ENCODE results near the gene SCAMP5.

Gene SCAMP5

DNA sequence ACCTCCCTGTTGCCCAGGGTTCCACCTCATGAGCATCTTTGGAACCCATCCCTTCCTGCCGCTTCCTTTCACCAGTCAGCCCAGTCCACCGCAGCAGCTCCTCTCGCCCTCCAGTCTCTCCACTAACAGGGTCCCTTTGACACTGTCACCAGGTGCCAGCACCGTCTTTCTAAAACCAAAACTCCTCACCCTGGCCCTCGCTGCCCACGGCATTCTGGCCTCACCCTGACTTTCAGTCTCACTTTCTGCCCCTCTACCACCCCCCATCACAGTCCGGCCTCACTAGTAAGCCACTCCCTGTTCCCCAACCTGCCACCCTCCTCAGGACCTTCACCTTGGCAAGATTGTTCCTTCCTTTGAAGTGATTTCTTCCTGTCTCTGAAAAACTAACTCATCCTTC, 32.2 kb downstream of the SCAMP5 start:
- Histone ChIP-seq H3K4me2 (no peak overlapping the region), H3K9ac (peak overlapping the region; percentile 72; the same call in 1 of the 2 replicates), H3K36me3 (no peaks in the 10 kb centered on the region; the same call in 1 of the 2 replicates), H3K4me1 (peaks cover 71% of the 10 kb centered on the region), H3K27ac (peak overlapping the region; percentile 77), H4K20me1 (peaks cover 19% of the 10 kb centered on the region; the same call in 1 of the 2 replicates), H3K27me3 (no peaks in the 10 kb centered on the region), H3K4me3 (no peak overlapping the region), H3K9me3 (0 out of 2 replicates have a peak, but pooled peaks cover under 1% of the 10 kb centered on the region)
- no peak for TF ChIP-seq Cebpa-rat (IDR thresholded peaks at IDR 0.05)

GRCh38 chr15:75028991-75029377, 33.6 kb downstream of the SCAMP5 start:
- peaks cover 19% of the 10 kb centered on the region; the same call in 1 of the 2 replicates for H4K20me1 ChIP-seq
- peaks cover 80% of the 10 kb centered on the region for H3K4me1 ChIP-seq
- H3K4me2 ChIP-seq, result peak overlapping the region; percentile 89
- no peak overlapping the region for H3K4me3 ChIP-seq
- H3K9ac ChIP-seq, result peak overlapping the region; percentile 72
- peak overlapping the region; percentile 77 for H3K27ac ChIP-seq
- TF ChIP-seq Cebpa-rat (IDR thresholded peaks at IDR 0.05), result no peak
- H3K9me3 ChIP-seq, result 0 out of 2 replicates have a peak, but pooled peaks cover 3% of the 10 kb centered on the region
- no peaks in the 10 kb centered on the region; the same call in 1 of the 2 replicates for H3K36me3 ChIP-seq
- H3K27me3 ChIP-seq, result no peaks in the 10 kb centered on the region

DNA sequence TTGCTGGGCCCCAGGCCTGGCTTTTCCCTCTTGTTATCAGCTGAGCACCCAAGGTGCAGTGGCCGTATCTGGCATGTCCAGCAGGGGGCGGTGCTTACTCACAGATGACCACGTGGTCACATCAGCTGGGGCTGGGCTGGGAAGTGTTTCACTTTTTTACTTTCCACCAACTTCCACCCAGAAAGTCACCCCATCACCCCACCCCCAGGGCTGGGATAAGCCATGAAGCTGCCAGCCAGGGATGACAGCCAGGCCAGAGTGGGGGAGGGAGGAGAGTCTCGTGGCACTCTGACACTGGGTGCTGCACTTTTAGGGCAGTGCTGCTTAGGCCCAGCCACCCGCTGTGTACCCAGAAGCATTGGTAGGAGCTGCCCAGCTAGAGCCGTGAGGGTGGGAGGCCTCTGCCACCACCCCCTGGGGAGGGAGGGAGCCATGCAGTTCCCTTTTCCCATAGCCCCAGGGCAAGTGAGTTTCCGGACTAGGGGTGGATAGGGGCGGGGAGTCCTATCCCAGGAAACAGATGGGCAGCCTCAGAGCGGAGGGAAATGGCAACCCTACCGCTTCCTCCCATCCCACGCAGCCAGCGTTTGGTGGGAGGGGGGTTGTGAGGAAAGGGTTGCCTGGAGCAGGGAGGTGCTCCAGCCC, 34.1 kb downstream of the SCAMP5 start:
- peak overlapping the region; percentile 89 for H3K4me2 ChIP-seq
- no peaks in the 10 kb centered on the region for H3K27me3 ChIP-seq
- H3K9me3 ChIP-seq, result 0 out of 2 replicates have a peak, but pooled peaks cover 3% of the 10 kb centered on the region
- peak overlapping the region; percentile 77 for H3K27ac ChIP-seq
- no peak for TF ChIP-seq Cebpa-rat (IDR thresholded peaks at IDR 0.05)
- H3K4me3 ChIP-seq, result peak overlapping the region; percentile 38
- H3K36me3 ChIP-seq, result peaks cover 4% of the 10 kb centered on the region
- peaks cover 19% of the 10 kb centered on the region; the same call in 1 of the 2 replicates for H4K20me1 ChIP-seq
- peak overlapping the region; percentile 72 for H3K9ac ChIP-seq
- peaks cover 80% of the 10 kb centered on the region for H3K4me1 ChIP-seq

- Histone ChIP-seq H3K4me2 (peak overlapping the region; percentile 89), H3K27ac (peak overlapping the region; percentile 77), H3K4me1 (peaks cover 76% of the 10 kb centered on the region), H3K36me3 (peaks cover 5% of the 10 kb centered on the region), H3K27me3 (no peaks in the 10 kb centered on the region), H3K9me3 (0 out of 2 replicates have a peak, but pooled peaks cover 3% of the 10 kb centered on the region), H3K9ac (peak overlapping the region; percentile 72; the same call in 1 of the 2 replicates), H4K20me1 (peaks cover 19% of the 10 kb centered on the region; the same call in 1 of the 2 replicates), H3K4me3 (0 out of 2 replicates have a peak overlapping the region, but pooled peaks have one; percentile 38)
- no peak for TF ChIP-seq Cebpa-rat (IDR thresholded peaks at IDR 0.05)
Measured at GRCh38 chr15:75030023-75030413, 34.7 kb downstream of the SCAMP5 start.

- Histone ChIP-seq H3K27me3 (no peaks in the 10 kb centered on the region), H3K4me3 (no peak overlapping the region), H3K27ac (peak overlapping the region; percentile 77), H3K36me3 (peaks cover 5% of the 10 kb centered on the region), H3K4me1 (peaks cover 72% of the 10 kb centered on the region), H3K9me3 (0 out of 2 replicates have a peak, but pooled peaks cover 3% of the 10 kb centered on the region), H3K4me2 (peak overlapping the region; percentile 89), H4K20me1 (peaks cover 19% of the 10 kb centered on the region; the same call in 1 of the 2 replicates), H3K9ac (peak overlapping the region; percentile 72; the same call in 1 of the 2 replicates)
- TF ChIP-seq Cebpa-rat (IDR thresholded peaks at IDR 0.05), result no peak
Measured at GRCh38 chr15:75030424-75030823, 35.1 kb downstream of the SCAMP5 start.

- H3K4me3 ChIP-seq, result no peak overlapping the region
- peak overlapping the region; percentile 23; the same call in 1 of the 2 replicates for H3K4me2 ChIP-seq
- peaks cover 19% of the 10 kb centered on the region; the same call in 1 of the 2 replicates for H4K20me1 ChIP-seq
- peaks cover 13% of the 10 kb centered on the region; the same call in 1 of the 2 replicates for H3K36me3 ChIP-seq
- H3K9ac ChIP-seq, result no peak overlapping the region
- peaks cover 62% of the 10 kb centered on the region for H3K4me1 ChIP-seq
- H3K9me3 ChIP-seq, result 0 out of 2 replicates have a peak, but pooled peaks cover 3% of the 10 kb centered on the region
- no peak for TF ChIP-seq Cebpa-rat (IDR thresholded peaks at IDR 0.05)
- H3K27me3 ChIP-seq, result no peaks in the 10 kb centered on the region
- H3K27ac ChIP-seq, result no peak overlapping the region
Measured at GRCh38 chr15:75031848-75032247, 36.5 kb downstream of the SCAMP5 start.

- TF ChIP-seq Cebpa-rat (IDR thresholded peaks at IDR 0.05), result no peak
- Histone ChIP-seq H3K9me3 (0 out of 2 replicates have a peak, but pooled peaks cover 3% of the 10 kb centered on the region), H3K9ac (no peak overlapping the region), H3K4me3 (no peak overlapping the region), H4K20me1 (peaks cover 19% of the 10 kb centered on the region; the same call in 1 of the 2 replicates), H3K4me2 (no peak overlapping the region), H3K36me3 (peaks cover 13% of the 10 kb centered on the region; the same call in 1 of the 2 replicates), H3K27me3 (no peaks in the 10 kb centered on the region), H3K27ac (no peak overlapping the region), H3K4me1 (peaks cover 61% of the 10 kb centered on the region)
Measured at GRCh38 chr15:75032395-75032794, 37.0 kb downstream of the SCAMP5 start.

- H3K9me3 ChIP-seq, result 0 out of 2 replicates have a peak, but pooled peaks cover 3% of the 10 kb centered on the region
- TF ChIP-seq Cebpa-rat (IDR thresholded peaks at IDR 0.05), result no peak
- H3K4me1 ChIP-seq, result peaks cover 63% of the 10 kb centered on the region
- H3K4me2 ChIP-seq, result peak overlapping the region; percentile 40
- H3K4me3 ChIP-seq, result no peak overlapping the region
- H4K20me1 ChIP-seq, result peaks cover 19% of the 10 kb centered on the region; the same call in 1 of the 2 replicates
- peaks cover 13% of the 10 kb centered on the region; the same call in 1 of the 2 replicates for H3K36me3 ChIP-seq
- no peak overlapping the region for H3K9ac ChIP-seq
- no peaks in the 10 kb centered on the region for H3K27me3 ChIP-seq
- no peak overlapping the region for H3K27ac ChIP-seq
Measured at GRCh38 chr15:75033809-75034208, 38.4 kb downstream of the SCAMP5 start.

GRCh38 chr15:75034615-75035014, 39.3 kb downstream of the SCAMP5 start:
- H3K27ac ChIP-seq, result no peak overlapping the region
- TF ChIP-seq Cebpa-rat (IDR thresholded peaks at IDR 0.05), result no peak
- peaks cover 13% of the 10 kb centered on the region; the same call in 1 of the 2 replicates for H3K36me3 ChIP-seq
- 0 out of 2 replicates have a peak, but pooled peaks cover 3% of the 10 kb centered on the region for H3K9me3 ChIP-seq
- H3K4me2 ChIP-seq, result no peak overlapping the region
- peaks cover 55% of the 10 kb centered on the region for H3K4me1 ChIP-seq
- no peak overlapping the region for H3K4me3 ChIP-seq
- H3K27me3 ChIP-seq, result no peaks in the 10 kb centered on the region
- peaks cover 16% of the 10 kb centered on the region; the same call in 1 of the 2 replicates for H4K20me1 ChIP-seq
- H3K9ac ChIP-seq, result no peak overlapping the region

DNA sequence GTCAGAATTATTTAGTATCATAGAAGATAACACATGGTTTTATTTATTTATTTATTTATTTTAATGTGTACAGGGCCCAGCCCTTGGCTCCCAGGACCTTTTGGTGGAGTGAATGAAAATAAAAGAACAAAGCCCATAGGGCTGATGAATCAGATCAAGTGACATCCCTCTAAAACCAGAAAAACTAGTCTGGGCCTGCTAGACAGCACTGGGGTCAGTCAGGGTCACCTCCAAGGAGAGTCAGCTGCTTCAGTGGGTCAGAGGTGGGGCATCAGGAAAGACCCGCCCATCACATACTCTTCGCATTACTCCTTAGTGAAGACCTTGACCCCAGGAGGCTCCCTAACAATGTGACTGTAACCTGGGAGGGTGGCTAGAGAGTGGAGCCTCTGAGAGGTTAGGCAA, 40.9 kb downstream of the SCAMP5 start:
- peaks cover 13% of the 10 kb centered on the region; the same call in 1 of the 2 replicates for H3K36me3 ChIP-seq
- 0 out of 2 replicates have a peak, but pooled peaks cover under 1% of the 10 kb centered on the region for H4K20me1 ChIP-seq
- H3K9ac ChIP-seq, result no peak overlapping the region
- H3K27ac ChIP-seq, result no peak overlapping the region
- H3K9me3 ChIP-seq, result 0 out of 2 replicates have a peak, but pooled peaks cover 3% of the 10 kb centered on the region
- no peak for TF ChIP-seq Cebpa-rat (IDR thresholded peaks at IDR 0.05)
- H3K27me3 ChIP-seq, result no peaks in the 10 kb centered on the region
- no peak overlapping the region for H3K4me3 ChIP-seq
- peaks cover 40% of the 10 kb centered on the region for H3K4me1 ChIP-seq
- no peak overlapping the region for H3K4me2 ChIP-seq

Measured in BLaER1 (cell line).